NCI-H2107 treated with DMSO at 0.1 percent for 48 hours (cell line): ENCODE measurements around the gene OR2AK2.
"Not testable (repeated sequence)": the region's sequence is repeated elsewhere in the genome, so short reads cannot be mapped to it uniquely, and the experiment has no call there.

Experiments
- DNase-seq: peaks from one replicate; lab custom pipeline; 2025; ENCODE audit not compliant: unreplicated experiment; lab: John Stamatoyannopoulos, UW

Gene OR2AK2, protein sequence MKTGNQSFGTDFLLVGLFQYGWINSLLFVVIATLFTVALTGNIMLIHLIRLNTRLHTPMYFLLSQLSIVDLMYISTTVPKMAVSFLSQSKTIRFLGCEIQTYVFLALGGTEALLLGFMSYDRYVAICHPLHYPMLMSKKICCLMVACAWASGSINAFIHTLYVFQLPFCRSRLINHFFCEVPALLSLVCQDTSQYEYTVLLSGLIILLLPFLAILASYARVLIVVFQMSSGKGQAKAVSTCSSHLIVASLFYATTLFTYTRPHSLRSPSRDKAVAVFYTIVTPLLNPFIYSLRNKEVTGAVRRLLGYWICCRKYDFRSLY

DNA sequence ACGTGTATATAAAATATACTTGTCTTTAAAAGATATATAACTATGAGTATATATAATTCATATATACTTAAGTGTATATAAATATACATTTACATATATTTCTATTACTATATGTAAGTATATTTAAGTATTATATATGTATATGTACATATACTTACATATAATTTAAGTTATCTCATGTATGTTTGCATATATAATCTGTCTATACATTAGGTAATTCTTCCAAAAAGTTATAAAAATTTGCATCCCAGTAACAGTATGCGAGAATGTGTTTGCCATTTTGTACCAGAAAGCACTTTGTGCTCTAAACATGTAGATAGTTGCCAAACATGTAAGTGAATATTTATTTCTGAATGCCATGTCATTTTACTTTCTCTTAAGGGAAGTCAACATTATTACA lies at the start of gene OR2AK2:
Gene OR2AK2, plus strand, starts transcription at position 301 of the 400 bp plus-strand sequence. CDS start 144 bp downstream, outside the sequence.
- no peak for DNase-seq

DNA sequence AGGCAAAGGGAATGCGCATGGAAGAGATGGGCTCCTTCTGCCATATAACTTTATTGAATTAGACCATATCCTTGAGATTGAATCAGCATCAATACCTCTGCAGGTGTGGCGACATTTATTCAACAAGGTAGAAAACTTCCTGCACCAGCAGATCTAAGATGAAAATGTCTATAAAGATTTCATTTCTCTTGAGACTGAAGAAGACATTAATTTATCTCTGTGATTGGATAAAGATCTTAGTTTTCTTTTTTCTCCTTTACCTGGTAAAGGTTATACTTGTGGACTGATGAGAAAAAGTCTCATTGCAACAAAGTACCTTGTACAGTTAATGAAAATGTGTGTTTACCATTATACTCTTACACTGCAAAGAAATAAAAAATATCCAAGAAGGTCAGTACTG lies 45.1 kb upstream of the OR2AK2 start, which contains the start of gene OR2T8:
Gene OR2T8, plus strand, starts transcription at position 301 of the 400 bp plus-strand sequence. CDS start 766 bp downstream, outside the sequence.
- no peak for DNase-seq

DNA sequence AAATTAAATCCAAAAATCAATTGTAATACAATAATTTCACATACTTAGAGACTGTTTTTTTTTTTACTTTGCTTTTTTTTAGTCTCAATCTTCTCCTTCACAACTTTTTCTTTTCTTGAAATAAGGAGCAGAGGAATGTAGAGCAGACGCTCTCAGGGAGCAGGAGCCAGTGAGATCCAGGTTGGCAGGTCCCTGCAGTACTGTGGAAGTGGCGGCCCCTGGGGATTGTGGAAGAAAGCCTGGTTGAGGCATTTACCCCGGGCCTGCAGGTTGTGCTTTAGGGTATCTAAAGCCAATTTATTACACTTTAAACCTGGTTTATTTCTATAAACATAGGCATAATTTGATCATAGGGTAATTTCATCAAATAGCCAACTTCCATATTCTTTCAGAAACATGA lies 41.1 kb upstream of the OR2AK2 start:
- no peak for DNase-seq

DNA sequence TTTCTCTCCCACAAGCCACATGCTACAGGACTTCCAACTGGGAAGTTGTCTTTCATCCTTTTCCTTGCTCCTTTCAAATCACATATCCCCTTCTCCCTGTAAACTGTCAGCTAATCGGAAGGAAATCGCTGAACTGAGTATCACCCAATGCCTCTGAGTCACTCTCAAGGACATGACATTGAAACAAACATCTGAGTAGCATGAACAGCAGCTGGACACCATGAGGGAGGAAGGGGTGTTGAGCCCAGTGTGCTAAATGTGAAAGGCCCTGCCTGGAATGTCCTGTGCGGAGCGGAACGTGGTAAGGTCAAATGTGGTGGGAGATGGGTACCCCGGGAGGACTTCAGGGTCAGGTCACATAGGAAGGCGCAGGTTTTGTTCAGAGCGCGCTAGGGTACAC lies 40.2 kb upstream of the OR2AK2 start, which contains the start of gene OR2AJ1:
Gene OR2AJ1, plus strand, starts transcription at position 22 of the 400 bp plus-strand sequence. CDS start 8,880 bp downstream, outside the sequence.
- no peak for DNase-seq

DNA sequence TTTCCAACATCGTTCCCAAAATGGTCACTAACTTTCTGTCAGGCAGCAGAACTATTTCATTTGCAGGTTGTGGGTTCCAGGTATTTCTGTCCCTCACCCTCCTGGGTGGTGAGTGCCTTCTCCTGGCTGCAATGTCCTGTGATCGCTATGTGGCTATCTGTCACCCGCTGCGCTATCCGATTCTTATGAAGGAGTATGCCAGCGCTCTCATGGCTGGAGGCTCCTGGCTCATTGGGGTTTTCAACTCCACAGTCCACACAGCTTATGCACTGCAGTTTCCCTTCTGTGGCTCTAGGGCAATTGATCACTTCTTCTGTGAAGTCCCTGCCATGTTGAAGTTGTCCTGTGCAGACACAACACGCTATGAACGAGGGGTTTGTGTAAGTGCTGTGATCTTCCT lies 31.0 kb upstream of the OR2AK2 start:
- no peak for DNase-seq

DNA sequence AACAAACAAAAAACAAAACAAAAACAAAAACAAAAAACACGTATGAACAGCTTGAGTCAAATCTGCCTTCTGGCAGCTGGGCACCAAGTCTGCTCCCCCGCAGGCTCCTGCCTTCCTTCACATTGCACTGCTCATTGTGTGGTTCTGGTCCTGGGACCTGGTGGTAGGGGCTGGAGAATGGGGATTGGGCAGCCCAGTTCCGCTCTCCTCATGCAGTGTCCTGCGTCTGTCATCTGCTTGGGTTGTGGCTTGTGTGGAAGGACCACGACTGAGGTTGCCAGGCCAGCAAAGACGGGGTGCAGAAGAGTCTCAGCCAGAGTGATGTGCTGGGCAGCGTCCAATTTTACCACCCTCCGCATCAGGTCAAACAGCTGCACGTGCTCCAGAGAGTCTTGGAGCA lies 29.3 kb upstream of the OR2AK2 start:
- no peak for DNase-seq

DNA sequence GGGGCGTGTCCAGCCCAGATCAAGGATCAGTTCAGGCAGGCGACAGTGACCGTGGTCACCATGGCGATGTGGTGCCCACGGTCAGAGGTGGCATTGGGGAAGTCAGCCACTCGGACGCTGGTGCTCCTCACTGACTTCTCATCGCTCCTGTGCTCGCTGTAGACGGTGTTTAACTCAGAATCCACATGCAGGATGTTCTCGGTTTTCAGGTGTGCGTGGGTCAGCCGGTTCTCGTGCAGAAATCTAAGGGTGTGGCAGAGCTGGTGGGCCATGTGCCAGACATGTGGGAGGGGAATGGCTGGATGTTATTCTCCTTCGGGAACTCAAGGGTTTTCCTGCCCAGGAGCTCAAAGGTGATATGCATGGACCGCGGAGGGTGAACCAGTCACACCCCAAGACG lies 28.6 kb upstream of the OR2AK2 start:
- no peak for DNase-seq

DNA sequence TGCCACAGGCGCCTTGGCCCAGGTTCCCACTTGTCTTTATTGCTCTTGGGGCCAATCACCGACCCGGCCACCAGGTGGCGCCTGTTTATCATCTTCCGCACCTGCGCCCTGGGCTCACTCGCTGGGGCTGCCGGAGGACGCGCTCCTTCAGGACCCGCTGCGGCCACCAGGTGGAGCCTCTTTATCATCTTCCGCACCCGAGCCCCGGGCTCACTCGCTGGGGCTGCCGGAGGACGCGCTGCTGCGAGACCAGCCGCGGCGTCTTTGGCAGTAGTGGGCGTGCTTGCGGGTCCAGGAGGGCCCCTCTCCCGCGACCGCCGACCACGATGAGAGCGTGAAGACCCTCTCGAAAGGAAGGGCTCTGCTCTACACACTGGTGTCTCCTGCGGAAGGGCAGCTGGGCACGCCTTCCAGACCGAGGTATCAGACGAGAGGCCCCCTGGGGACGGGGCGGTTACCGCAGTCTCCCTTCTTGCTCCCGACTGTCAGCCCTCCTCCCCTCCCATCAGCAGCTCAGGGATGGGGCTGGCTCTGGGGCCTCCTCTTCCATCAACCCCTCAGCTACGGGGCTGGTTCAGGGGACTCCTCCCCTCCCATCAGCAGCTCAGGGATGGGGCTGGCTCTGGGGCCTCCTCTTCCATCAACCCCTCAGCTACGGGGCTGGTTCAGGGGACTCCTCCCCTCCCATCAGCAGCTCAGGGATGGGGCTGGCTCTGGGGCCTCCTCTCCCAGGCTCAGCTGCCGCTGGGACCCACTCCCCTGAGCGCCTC lies 27.9 kb upstream of the OR2AK2 start:
- not testable (repeated sequence) for DNase-seq

DNA sequence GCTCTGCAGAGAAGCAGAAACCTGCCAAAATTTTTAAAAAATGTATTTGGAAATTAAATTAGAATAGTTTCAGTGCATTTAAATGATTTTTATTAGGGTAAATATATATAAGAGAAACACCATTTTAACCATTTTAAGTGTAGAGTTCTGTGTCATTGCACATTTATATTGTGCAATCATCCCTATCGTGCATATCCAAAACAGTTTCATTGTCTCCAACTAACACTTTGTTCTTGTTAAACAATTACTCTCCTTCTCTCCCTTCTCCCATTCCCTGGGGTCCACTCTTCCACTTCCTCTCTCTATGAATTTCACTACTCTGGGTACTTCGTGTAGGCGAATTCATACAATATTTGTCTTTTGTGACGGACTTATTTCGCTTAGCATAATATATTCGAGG lies 22.4 kb upstream of the OR2AK2 start:
- DNase-seq, result no peak

DNA sequence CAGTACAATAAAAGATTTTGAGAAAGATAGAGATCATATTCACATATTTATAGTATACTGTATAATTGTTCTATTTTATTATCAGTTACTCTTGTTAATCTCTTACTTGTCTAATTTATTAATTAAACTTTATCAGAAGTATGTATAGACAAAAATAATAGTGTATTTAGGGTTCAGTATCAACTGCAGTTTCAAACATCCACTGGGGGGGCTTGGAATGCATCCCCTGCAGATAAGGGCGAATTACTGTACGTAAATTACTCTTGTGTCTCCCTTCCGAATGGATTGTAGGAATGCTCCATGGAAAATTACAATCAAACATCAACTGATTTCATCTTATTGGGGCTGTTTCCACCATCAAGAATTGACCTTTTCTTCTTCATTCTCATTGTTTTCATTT lies 16.5 kb upstream of the OR2AK2 start, which contains the start of gene OR2L8:
Gene OR2L8, plus strand, starts transcription at position 301 of the 400 bp plus-strand sequence. Its CDS starts 0 bp downstream, at position 301.
- no peak for DNase-seq

DNA sequence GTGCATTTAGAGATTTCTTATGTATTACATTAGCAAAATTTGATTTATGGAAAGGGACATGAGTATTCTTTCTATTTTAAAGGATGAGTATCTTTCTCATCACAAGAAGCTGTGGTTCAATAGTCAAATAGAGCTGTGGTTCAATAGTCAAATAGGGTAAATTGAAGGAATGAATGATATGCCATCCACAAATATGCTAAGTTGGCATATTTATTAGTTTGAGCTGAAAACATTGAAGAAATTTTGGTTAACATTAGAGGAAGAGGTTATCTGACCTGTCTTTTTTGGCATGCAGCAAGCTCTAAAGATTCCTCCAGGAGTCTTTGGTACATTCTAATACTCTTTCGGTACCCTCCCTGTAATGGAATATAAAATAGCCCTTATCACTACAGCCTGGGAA lies 11.6 kb upstream of the OR2AK2 start:
- DNase-seq, result no peak

DNA sequence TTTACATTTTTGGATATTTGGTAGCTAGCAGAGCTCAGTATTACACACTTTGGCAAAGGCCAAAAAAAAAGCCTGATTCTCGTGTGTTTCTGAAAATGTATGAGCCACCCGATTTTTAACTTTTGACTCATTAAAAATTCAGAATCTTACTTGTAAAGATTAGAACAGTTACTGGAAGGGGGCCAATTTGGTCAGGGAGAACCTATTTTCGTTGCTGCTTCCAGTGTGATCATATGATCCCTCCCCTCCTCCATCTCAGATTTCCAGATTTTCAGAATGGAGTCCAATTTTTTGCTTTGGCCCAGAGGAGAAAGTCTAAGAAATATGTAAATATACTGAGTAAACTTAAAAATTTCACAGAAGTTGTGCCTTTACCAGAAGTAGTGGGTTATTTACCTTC lies 3.2 kb upstream of the OR2AK2 start:
- no peak for DNase-seq

DNA sequence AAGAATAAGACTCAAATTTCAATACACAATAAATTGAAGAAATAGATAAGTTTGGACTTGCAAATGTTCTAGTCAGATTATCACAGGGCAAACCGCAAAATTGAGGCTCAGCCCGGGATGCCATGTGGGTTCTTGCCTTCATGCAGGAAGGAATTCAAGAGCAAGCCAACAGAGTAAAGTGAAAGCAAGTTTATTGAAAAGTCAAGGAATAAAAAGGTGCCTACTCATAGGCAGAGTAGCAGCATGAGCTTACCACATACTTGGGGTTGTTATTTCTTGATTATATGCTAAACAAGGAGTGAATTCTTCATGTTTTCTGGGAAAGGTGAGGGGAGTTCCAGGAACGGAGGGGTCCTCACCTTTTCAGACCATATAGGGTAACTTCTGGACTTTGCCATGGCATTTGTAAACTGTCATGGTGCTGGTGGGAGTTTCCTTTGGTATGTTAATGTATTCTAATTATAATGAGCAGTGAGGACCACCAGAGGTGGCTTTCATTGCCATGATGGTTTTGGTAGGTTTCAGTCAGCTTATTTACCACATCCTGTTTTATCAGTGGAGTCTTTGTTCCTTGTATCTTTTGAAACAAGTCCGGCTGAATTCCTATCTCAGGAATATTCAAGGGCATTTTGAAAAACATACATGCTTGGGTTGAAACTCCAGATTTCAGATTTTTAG lies 2.0 kb upstream of the OR2AK2 start:
- no peak for DNase-seq

DNA sequence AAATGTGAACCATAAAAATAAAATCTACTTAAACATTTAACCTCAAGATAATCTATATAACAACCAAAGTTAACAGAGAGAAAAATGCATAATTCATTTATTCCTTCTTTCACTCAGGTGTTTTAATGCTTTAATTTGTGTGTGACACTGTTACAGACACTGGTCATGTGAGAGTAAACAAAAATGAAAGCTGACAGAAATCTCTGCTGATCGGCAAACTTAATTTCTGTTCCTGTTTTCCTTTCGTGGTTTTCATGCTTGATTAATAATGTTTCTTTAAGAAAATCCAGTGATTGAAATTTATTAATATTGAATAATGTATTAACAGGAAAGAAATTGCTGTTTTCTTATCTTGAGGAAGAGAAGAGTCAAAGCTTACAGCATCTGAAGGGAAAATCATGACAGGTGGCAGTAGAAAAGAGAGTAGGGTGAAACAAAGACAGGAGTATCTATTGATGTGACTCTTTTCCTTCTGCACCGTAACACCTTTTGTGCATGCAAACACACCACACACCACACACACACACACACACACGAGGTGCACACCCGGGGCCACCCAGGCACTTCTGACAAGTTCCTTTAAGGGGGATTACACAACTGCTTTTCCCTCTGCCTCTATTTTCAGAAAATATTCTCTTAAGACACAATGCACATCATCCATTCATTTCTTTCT lies 1.6 kb downstream of the OR2AK2 start:
- DNase-seq, result no peak

DNA sequence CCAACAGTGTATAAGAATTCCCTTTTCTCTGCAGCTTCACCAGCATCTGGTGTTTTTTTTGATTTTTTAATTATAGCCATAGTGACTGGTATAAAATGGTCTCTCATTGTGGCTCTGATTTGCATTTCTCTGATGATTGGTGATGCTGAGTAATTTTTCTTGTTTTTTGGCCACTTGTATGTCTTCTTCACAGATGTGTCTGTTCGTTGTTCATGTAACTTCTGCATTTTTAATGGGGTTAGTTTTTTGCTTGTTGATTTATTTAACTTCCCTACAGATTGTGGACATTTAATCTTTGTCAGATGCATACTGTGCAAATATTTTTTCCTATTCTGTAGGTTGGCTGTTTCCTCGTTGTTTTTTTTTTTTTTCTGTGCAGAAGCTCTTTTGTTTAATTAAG lies 28.0 kb downstream of the OR2AK2 start:
- no peak for DNase-seq

DNA sequence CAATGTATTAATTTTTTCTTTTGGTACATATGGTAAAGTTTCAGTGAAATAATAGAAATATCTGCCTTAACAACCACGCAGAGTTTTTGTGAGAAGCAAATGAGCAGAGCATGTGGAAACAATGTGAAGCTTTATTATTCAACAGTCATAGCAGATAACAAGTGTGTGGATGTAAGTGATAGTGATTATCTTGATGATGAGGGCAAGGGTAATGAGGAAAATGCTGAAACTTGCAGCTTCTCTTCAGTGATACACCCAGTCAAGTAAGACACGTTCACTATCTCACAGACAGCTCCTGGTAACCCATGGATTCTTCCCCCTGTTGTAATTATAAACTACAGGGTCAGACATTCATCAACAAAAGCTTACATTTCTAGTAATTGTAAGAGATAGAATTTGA lies 33.8 kb downstream of the OR2AK2 start:
- no peak for DNase-seq

DNA sequence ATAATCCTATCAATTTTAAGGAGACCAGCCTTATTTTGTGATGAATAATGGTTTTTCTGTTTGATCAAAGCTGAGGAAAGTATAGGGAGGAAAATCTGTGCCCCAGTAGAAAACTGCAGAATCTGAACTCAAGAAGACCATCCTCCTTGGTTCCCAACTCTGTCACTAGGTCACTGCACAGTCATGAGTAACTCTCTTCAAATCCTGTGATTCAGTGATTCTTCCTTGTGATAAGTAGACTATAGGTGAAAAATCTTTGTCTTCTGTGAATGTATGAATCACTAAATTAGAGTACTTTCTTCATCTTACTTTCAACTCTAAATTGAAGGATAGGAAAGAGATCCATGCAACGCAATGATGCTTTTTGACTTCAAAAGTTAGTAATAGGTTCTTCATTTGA lies 35.1 kb downstream of the OR2AK2 start:
- DNase-seq, result no peak

DNA sequence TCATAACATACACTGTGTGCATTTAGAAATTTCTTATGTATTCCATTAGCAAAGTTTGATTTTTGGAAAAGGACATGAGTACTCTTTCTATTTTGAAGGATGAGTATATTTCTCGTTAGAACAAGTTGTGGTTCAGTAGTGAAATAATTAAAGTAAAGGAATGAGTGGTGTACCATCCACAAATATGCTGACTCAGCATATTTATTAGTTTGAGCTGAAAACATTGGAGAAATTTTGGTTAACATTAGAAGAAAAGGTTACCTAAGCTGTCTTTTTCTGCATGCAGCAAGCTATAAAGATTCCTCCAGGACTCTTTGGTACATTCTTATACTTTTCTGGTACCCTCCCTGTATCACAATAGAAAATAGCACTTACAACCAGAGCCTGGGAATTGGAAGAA lies 42.7 kb downstream of the OR2AK2 start:
- no peak for DNase-seq

DNA sequence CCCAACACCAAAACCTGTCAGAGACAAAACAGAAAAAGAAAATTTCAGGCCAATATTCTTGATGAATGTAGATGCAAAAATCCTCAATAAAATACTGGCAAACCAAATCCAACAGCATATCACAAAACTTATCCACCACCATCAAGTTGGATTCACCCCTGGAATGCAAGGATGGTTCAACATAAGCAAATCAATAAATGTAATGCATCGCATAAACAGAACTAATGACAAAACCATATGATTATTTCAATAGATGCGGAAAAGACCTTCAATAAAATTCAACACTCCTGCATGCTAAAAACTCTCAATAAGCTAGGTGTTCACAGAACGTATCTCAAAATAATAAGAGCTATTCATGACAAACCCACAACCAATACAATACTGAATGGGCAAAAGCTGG lies 44.6 kb downstream of the OR2AK2 start:
- DNase-seq, result no peak

DNA sequence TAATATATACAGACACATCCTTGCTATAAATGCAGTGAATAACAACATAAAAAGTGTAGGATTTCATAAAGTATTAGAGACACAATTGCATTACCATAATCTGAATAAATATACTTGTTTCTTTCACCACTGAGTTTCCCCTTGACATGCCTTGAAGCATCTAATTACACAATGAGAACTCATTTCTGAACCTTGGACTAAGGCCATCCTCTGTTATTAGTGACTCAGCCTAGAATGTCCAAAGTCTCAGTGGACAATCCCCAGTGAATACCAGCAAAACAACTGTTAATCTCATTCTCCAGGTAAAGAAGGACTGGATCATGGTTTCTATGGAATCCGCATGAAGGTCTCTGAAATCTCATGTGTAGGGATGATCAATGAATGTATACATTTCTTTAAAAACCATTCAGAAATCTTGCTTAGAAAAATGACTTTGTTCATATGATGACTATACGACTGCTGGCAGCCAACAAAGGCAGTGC lies 48.2 kb downstream of the OR2AK2 start, which contains the start of gene OR2L5:
Gene OR2L5, plus strand, starts transcription at position 432 of the 482 bp plus-strand sequence. CDS start 8,288 bp downstream, outside the sequence.
- DNase-seq, result no peak

DNA sequence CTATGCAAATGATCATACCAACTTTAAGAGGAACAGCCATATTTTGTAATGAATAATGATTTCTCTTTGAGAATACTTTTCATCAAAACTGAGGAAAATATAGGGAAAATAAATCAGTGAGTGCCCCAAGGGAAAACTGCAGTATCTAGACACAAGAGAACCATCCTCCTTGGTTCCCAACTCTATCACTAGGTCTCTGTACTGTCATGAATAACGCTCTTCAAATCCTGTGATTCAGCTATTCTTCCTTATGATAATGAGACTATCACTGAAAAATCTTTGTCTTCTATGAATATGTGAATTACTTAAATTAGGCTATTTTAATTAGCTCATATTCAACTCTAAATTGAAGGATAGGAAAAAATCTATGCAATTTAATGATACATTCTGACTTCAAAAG lies 50.8 kb downstream of the OR2AK2 start:
- no peak for DNase-seq
